HepG2 (cell line): ENCODE measurements around the gene AREL1. TPM values are rescaled to one million over a fixed set of nuclear protein-coding genes. Genes with fewer than 3 reads are reported as not detected.
"Not testable (repeated sequence)": the region's sequence is repeated elsewhere in the genome, so short reads cannot be mapped to it uniquely, and the experiment has no call there.

Source experiments
- ATAC-seq: fragments of 200-7000 bp; cut with Tn5 transposase; 3 replicates; pipeline ENCODE4 v1.9.1; 2020; ENCODE audit warnings: mild to moderate bottlenecking, moderate library complexity
- BruUV-seq: library from RNA; stranded (reverse); fragments of 400-500 nt; replicated peaks from 2 replicates; lab custom pipeline; 2021; lab: Mats Ljungman, UMichigan
- CTCF ChIA-PET: fragments of 300-600 bp; formaldehyde crosslinking; extraction: SDS; loops from one replicate; lab custom pipeline; 2021; ENCODE audit warnings: low total read pairs, inconsistent platforms, low intra/inter-chr PET ratio; lab: Yijun Ruan, JAX
- POLR2A ChIA-PET: fragments of 350-600 bp; sonication (Branson Sonifier 250); formaldehyde crosslinking; loops from one replicate; lab custom pipeline; 2020; ENCODE audit warnings: antibody characterized with exemption, inconsistent platforms; lab: Yijun Ruan, JAX
- DNase-seq: peaks from one replicate; pipeline ENCODE4 v3.0.0-alpha.2; 2015; ENCODE audit warnings: low spot score
- FAIRE-seq: peaks from 3 replicates; lab custom pipeline; 2011; peaks lifted over from hg19 to GRCh38; lab: Jason Lieb, UNC
- H2AFZ ChIP-seq: one replicate; pipeline ENCODE4 v1.6.1; 2011; ENCODE audit warnings: low read length, inconsistent platforms
- H3K27ac ChIP-seq: fragments of 300-600 bp; 3 replicates; pipeline ENCODE4 v1.8.0; 2011; ENCODE audit warnings: mixed run types, mild to moderate bottlenecking, mixed read lengths, low read length, inconsistent platforms; ENCODE audit not compliant: insufficient read depth; ENCODE audit errors: extremely low read length
- H3K27me3 ChIP-seq, 2 experiments: fragments of 200-600 bp in 1 of 2; 2 replicates in 1 of 2; 3 replicates in 1 of 2; pipeline versions ENCODE4 v1.6.0 to v1.8.0; 2011; ENCODE audit warnings: low read length in 2 of 2, mild to moderate bottlenecking in 2 of 2, moderate library complexity in 2 of 2, inconsistent platforms in 1 of 2; ENCODE audit not compliant: insufficient read depth in 2 of 2, control insufficient read depth in 1 of 2
- H3K36me3 ChIP-seq, 2 experiments: fragments of 200-600 bp in 1 of 2; replicated peaks in 1 of 2; 2 replicates in 1 of 2; 3 replicates in 1 of 2; pipeline versions ENCODE4 v1.5.1 to v1.8.0; 2011; ENCODE audit warnings: low read length in 2 of 2, inconsistent platforms in 1 of 2; ENCODE audit not compliant: insufficient read depth in 2 of 2, control insufficient read depth in 1 of 2
- H3K4me1 ChIP-seq: 2 replicates; pipeline ENCODE4 v1.5.1; 2012; ENCODE audit warnings: low read length, inconsistent platforms; ENCODE audit not compliant: insufficient read depth
- H3K4me2 ChIP-seq: 2 replicates; pipeline ENCODE4 v1.6.0; 2011; ENCODE audit warnings: low read depth, low read length, inconsistent platforms
- H3K4me3 ChIP-seq, 3 experiments: fragments of 200-600 bp in 1 of 3; sonication (generic), shearing (Covaris generic) in 1 of 3; replicated peaks in 1 of 3; 2 replicates each; pipeline ENCODE4 v1.5.1; 2011 to 2016; ENCODE audit warnings: low read length in 3 of 3, inconsistent platforms in 2 of 3, low read depth in 2 of 3, mild to moderate bottlenecking in 2 of 3, control low read depth in 1 of 3, mixed read lengths in 1 of 3; ENCODE audit not compliant: insufficient read depth in 1 of 3
- H3K79me2 ChIP-seq: one replicate; pipeline ENCODE4 v1.6.1; 2011; ENCODE audit warnings: low read length, inconsistent platforms; ENCODE audit not compliant: insufficient read depth
- H3K9ac ChIP-seq: 2 replicates; pipeline ENCODE4 v1.6.0; 2011; ENCODE audit warnings: mild to moderate bottlenecking, low read depth, low read length, inconsistent platforms; ENCODE audit not compliant: insufficient read depth
- H3K9me3 ChIP-seq: 2 replicates; pipeline ENCODE4 v1.5.1; 2012; ENCODE audit warnings: mild to moderate bottlenecking, low read length
- H4K20me1 ChIP-seq: 2 replicates; pipeline ENCODE4 v1.6.0; 2011; ENCODE audit warnings: inconsistent platforms, mild to moderate bottlenecking, low read length, moderate library complexity; ENCODE audit not compliant: insufficient read depth
- AGO2 ChIP-seq: fragments of 200-400 bp; formaldehyde crosslinking; optimal IDR thresholded peaks from 2 replicates; pipeline ENCODE3; 2017; ENCODE audit warnings: mild to moderate bottlenecking, low read depth, low read length, moderate library complexity
- ARNTL ChIP-seq: sonication (generic); formaldehyde crosslinking; IDR thresholded peaks from 2 replicates; pipeline ENCODE4 v1.4.0; 2020; ENCODE audit warnings: mild to moderate bottlenecking, missing genetic modification reagents
- ATM ChIP-seq: fragments of 450-650 bp; IDR thresholded peaks from 2 replicates; pipeline ENCODE4 v1.7.1; 2017; ENCODE audit warnings: mild to moderate bottlenecking, borderline replicate concordance
- DNMT1 ChIP-seq: sonication (generic); formaldehyde crosslinking; IDR thresholded peaks from 2 replicates; pipeline ENCODE4 v1.5.1; 2020; ENCODE audit warnings: mild to moderate bottlenecking, missing genetic modification reagents
- SAP130 ChIP-seq: IDR thresholded peaks from 2 replicates; pipeline ENCODE4 v1.6.1; 2016; ENCODE audit warnings: low read depth
- SRY ChIP-seq: sonication (generic); formaldehyde crosslinking; IDR thresholded peaks from 2 replicates; pipeline ENCODE4 v1.8.0; 2022; ENCODE audit warnings: mild to moderate bottlenecking, missing genetic modification reagents
- TEAD2 ChIP-seq: sonication (generic); formaldehyde crosslinking; IDR thresholded peaks from 2 replicates; pipeline ENCODE4 v1.9.0; 2021; ENCODE audit warnings: missing genetic modification reagents
- TSC22D2 ChIP-seq: sonication (generic); formaldehyde crosslinking; IDR thresholded peaks from 2 replicates; pipeline ENCODE4 v1.5.1; 2020; ENCODE audit warnings: missing genetic modification reagents, mild to moderate bottlenecking, borderline replicate concordance
- ZNF10 ChIP-seq: sonication (generic); formaldehyde crosslinking; IDR thresholded peaks from 2 replicates; pipeline ENCODE4 v1.4.0; 2020; ENCODE audit warnings: mild to moderate bottlenecking, low read depth, missing genetic modification reagents, borderline replicate concordance
- ZNF556 ChIP-seq: sonication (generic); formaldehyde crosslinking; IDR thresholded peaks from 2 replicates; pipeline ENCODE4 v1.4.0; 2020; ENCODE audit warnings: mild to moderate bottlenecking, missing genetic modification reagents, borderline replicate concordance
- ZNF563 ChIP-seq: sonication (generic); formaldehyde crosslinking; IDR thresholded peaks from 2 replicates; pipeline ENCODE4 v1.8.0; 2022; ENCODE audit warnings: mild to moderate bottlenecking, moderate library complexity, missing genetic modification reagents
- ZNF580 ChIP-seq: IDR thresholded peaks from 2 replicates; pipeline ENCODE4 v1.6.1; 2016; ENCODE audit warnings: low read depth, borderline replicate concordance
- ZNF768 ChIP-seq: sonication (generic); formaldehyde crosslinking; IDR thresholded peaks from 2 replicates; pipeline ENCODE4 v1.4.0; 2020; ENCODE audit warnings: missing genetic modification reagents
- WGBS: methylation state at CpG from one replicate; pipeline ENCODE4 v1.1.6; 2017; ENCODE audit warnings: low lambda C conversion rate; 5-methylcytosine and 5-hydroxymethylcytosine counted together
- in situ Hi-C: cut with HindIII; loops from 2 replicates; pipeline ENCODE4 v1.10.0; 2017; ENCODE audit warnings: low pct_unique_long_range_greater_than_20kb; ENCODE audit not compliant: extremely low pct_ligation_motif_present
- intact Hi-C: fragments of 100-400 bp; cut with micrococcal nuclease; formaldehyde crosslinking; loops from one replicate; pipeline ENCODE4 v1.10.0; 2022; ENCODE audit not compliant: unreplicated experiment
- polyA plus RNA-seq, 8 experiments: library from polyadenylated mRNA; depleted of rRNA in 3 of 8; stranded (reverse) in 7 of 8; unstranded in 1 of 8; fragments of >200 nt; fragmentation: Illumina TruSeq in 4 of 8; extraction: Trizol in 4 of 8; gene quantifications; 2 replicates each; pipeline versions ENCODE4 v1.2.1 to v1.2.3, GENCODE V29; 2011 to 2016; ENCODE audit warnings: low read depth in 4 of 8, missing spikeins in 1 of 8, mixed read lengths in 1 of 8; ENCODE audit not compliant: insufficient read depth in 1 of 8
- total RNA-seq, 5 experiments: library from RNA; depleted of rRNA; stranded (reverse); fragments of >200 nt; fragmentation: Illumina TruSeq; extraction: Trizol; gene quantifications; 2 replicates each; pipeline ENCODE4 v1.2.3, GENCODE V29; 2016; ENCODE audit warnings: low read depth in 1 of 5
- TF ChIP-seq, protein P1 (sequence below): sonication (generic); formaldehyde crosslinking; IDR thresholded peaks from 2 replicates; pipeline ENCODE4 v1.5.0; 2020; ENCODE audit warnings: missing genetic modification reagents, mild to moderate bottlenecking, borderline replicate concordance
- TF ChIP-seq, protein P2 (sequence below): sonication (generic); formaldehyde crosslinking; IDR thresholded peaks from 2 replicates; pipeline ENCODE4 v1.4.0; 2020; ENCODE audit warnings: missing genetic modification reagents, mild to moderate bottlenecking, borderline replicate concordance
- TF ChIP-seq, protein P3 (sequence below): sonication (generic); formaldehyde crosslinking; IDR thresholded peaks from 2 replicates; pipeline ENCODE4 v1.4.0; 2020; ENCODE audit warnings: missing genetic modification reagents

Gene AREL1
- total and polyA plus RNA-seq, 2 of the 13 experiments (the other 11 are each of a cell fraction or from before 2014, with no cell fraction given) = 21.3 to 25.4 TPM

- TF ChIP-seq, protein P1, sequence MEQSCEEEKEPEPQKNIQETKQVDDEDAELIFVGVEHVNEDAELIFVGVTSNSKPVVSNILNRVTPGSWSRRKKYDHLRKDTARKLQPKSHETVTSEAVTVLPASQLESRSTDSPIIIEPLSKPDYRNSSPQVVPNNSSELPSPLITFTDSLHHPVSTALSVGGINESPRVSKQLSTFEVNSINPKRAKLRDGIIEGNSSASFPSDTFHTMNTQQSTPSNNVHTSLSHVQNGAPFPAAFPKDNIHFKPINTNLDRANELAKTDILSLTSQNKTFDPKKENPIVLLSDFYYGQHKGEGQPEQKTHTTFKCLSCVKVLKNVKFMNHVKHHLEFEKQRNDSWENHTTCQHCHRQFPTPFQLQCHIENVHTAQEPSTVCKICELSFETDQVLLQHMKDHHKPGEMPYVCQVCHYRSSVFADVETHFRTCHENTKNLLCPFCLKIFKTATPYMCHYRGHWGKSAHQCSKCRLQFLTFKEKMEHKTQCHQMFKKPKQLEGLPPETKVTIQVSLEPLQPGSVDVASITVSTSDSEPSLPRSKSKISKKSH = 0 out of 2 replicates have a peak, but pooled peaks have one; percentile 32
- TF ChIP-seq ZNF580 (CRISPR knock-in tag) (peak; percentile 48; the same call in 1 of the 2 replicates), TEAD2 (CRISPR knock-in tag) (no peak), ARNTL (CRISPR knock-in tag) (0 out of 2 replicates have a peak, but pooled peaks have one; percentile 39), ZNF768 (0 out of 2 replicates have a peak, but pooled peaks have one; percentile 15), ZNF563 (no peak), DNMT1 (CRISPR knock-in tag) (no peak), TSC22D2 (CRISPR knock-in tag) (0 out of 2 replicates have a peak, but pooled peaks have one; percentile 59), SRY (peak; percentile 53; the same call in 1 of the 2 replicates), ATM (no peak), AGO2 (no peak), SAP130 (CRISPR knock-in tag) (peak; percentile 100), ZNF10 (CRISPR knock-in tag) (no peak), ZNF556 (0 out of 2 replicates have a peak, but pooled peaks have one; percentile 35)
- TF ChIP-seq, protein P2, sequence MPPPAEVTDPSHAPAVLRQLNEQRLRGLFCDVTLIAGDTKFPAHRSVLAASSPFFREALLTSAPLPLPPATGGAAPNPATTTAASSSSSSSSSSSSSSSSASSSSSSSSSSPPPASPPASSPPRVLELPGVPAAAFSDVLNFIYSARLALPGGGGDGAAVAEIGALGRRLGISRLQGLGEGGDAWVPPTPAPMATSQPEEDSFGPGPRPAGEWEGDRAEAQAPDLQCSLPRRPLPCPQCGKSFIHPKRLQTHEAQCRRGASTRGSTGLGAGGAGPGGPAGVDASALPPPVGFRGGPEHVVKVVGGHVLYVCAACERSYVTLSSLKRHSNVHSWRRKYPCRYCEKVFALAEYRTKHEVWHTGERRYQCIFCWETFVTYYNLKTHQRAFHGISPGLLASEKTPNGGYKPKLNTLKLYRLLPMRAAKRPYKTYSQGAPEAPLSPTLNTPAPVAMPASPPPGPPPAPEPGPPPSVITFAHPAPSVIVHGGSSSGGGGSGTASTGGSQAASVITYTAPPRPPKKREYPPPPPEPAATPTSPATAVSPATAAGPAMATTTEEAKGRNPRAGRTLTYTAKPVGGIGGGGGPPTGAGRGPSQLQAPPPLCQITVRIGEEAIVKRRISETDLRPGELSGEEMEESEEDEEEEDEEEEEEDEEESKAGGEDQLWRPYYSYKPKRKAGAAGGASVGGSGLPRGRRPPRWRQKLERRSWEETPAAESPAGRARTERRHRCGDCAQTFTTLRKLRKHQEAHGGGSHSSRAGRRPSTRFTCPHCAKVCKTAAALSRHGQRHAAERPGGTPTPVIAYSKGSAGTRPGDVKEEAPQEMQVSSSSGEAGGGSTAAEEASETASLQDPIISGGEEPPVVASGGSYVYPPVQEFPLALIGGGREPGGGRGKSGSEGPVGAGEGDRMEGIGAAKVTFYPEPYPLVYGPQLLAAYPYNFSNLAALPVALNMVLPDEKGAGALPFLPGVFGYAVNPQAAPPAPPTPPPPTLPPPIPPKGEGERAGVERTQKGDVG (CRISPR knock-in tag) = peak; percentile 62; the same call in 1 of the 2 replicates
- TF ChIP-seq, protein P3, sequence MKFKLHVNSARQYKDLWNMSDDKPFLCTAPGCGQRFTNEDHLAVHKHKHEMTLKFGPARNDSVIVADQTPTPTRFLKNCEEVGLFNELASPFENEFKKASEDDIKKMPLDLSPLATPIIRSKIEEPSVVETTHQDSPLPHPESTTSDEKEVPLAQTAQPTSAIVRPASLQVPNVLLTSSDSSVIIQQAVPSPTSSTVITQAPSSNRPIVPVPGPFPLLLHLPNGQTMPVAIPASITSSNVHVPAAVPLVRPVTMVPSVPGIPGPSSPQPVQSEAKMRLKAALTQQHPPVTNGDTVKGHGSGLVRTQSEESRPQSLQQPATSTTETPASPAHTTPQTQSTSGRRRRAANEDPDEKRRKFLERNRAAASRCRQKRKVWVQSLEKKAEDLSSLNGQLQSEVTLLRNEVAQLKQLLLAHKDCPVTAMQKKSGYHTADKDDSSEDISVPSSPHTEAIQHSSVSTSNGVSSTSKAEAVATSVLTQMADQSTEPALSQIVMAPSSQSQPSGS = peak; percentile 72; the same call in 1 of the 2 replicates
- TF ChIP-seq, all 625 proteins: peak for 188
Measured at GRCh38 chr14:74712499-74713394, at the start of gene AREL1, which contains the start of gene FCF1 (continued).

DNA sequence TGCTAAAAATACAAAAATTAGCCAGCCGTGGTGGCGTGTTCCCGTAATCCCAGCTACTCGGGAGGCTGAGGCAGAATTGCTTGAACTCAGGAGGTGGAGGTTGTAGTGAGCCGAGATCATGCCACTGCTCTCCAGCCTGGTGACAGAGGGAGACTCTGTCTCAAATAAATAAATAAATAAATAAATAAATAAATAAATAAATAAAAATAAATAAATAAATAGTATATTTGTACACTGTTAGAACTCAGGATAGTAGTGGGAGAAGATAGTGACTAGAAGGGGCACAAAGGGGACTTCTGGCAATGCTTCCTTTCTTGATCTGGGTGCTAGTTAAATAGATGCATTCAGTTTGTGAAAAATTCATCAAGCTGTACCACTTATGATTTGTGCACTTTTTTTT, 45.6 kb upstream of the AREL1 start:
- ATAC-seq, H3K79me2 ChIP-seq, H3K27ac ChIP-seq, H3K9ac ChIP-seq, POLR2A ChIA-PET, in situ Hi-C loops, H3K27me3 ChIP-seq, DNase-seq, H3K36me3 ChIP-seq, H3K4me1 ChIP-seq, H3K4me2 ChIP-seq, CTCF ChIA-PET, H2AFZ ChIP-seq, H4K20me1 ChIP-seq, H3K9me3 ChIP-seq, H3K4me3 ChIP-seq, intact Hi-C loops, FAIRE-seq, BruUV-seq: not testable (repeated sequence)
- WGBS = 56% methylated on average over 5 of the region's 5 CpGs
